GM18951 (cell line): Measurements from ENCODE around the gene ADGRG6.

Experiments used
- POLR2A ChIP-seq: IDR thresholded peaks from 4 replicates; pipeline ENCODE4 v1.6.1; 2011; ENCODE audit warnings: mild to moderate bottlenecking; ENCODE audit not compliant: insufficient read length, insufficient read depth; ENCODE audit errors: extremely low read depth
- in situ Hi-C: fragments of 300-500 bp; cut with MboI; formaldehyde crosslinking; loops from one replicate; pipeline ENCODE4 v1.12.0; 2022; ENCODE audit warnings: low sequenced_read_pairs, mixed read lengths, inconsistent platforms; ENCODE audit not compliant: unreplicated experiment

Gene ADGRG6

GRCh38 chr6:142387997-142388815, 86.4 kb downstream of the ADGRG6 start:
- no peak for TF ChIP-seq POLR2A
- in situ Hi-C loops, result loop anchor here (25.0 kb wide), 1 partner anchor 251 kb away; the partner anchor contains the start of genes GJE1, NMBR and VTA1

GRCh38 chr6:142395266-142395665, 93.5 kb downstream of the ADGRG6 start:
- in situ Hi-C loops, result loop anchor here (25.0 kb wide), 1 partner anchor 258 kb away; the partner anchor contains the start of genes GJE1, NMBR and VTA1
- no peak for TF ChIP-seq POLR2A

DNA sequence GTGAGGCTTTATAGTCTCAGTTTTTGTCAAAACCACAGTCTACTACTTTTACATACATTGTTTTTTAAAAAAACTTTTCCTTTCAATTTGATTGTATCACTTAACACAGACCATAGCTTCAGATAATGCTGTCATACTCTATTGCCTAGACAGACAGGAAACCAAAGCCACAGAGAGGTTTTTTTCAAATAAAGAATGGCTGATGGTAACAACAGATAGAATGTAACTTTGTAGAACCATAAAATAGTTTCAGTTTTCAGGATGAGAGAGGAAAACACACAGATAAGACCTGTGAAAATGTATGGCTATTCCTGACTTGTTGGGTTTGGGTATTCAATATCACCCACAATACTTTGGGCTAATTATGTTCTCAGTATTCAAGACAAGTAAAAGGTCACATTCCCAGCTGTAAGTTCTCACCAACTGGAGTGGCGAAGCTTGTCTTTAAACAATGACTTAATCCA, 94.0 kb downstream of the ADGRG6 start:
- TF ChIP-seq POLR2A, result no peak
- in situ Hi-C loops, result loop anchor here (25.0 kb wide), 1 partner anchor 258 kb away; the partner anchor contains the start of genes GJE1, NMBR and VTA1

- no peak for TF ChIP-seq POLR2A
- in situ Hi-C loops, result loop anchor here (25.0 kb wide), 1 partner anchor 261 kb away; the partner anchor contains the start of genes GJE1, NMBR and VTA1
Observed at GRCh38 chr6:142398353-142398752, 96.5 kb downstream of the ADGRG6 start.

DNA sequence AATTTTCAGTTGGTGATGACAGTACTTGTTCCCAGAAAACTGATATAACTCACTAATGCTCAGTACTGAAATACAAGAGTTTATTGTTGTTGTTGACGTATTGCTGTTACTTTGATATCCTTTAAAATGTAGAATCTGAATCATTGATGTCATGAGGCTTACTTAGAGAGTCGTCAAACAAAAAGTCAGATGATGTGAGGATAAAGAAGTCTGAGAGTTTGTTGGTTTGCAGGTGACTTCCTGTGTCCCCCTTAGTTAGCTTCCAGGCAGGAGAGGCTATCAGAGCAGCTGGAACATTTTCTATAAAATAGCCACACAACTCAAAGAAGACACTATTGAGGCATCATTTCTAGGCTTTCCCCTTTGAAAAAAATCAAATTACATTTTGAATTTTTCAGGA, 97.9 kb downstream of the ADGRG6 start:
- in situ Hi-C loops, result loop anchor here (25.0 kb wide), 1 partner anchor 262 kb away; the partner anchor contains the start of genes GJE1, NMBR and VTA1

GRCh38 chr6:142400495-142400894, 98.7 kb downstream of the ADGRG6 start:
- in situ Hi-C loops, result no loop called here
- no peak for TF ChIP-seq POLR2A

More for the DNA sequence above, 97.9 kb downstream of the ADGRG6 start:
- no peak for TF ChIP-seq POLR2A

DNA sequence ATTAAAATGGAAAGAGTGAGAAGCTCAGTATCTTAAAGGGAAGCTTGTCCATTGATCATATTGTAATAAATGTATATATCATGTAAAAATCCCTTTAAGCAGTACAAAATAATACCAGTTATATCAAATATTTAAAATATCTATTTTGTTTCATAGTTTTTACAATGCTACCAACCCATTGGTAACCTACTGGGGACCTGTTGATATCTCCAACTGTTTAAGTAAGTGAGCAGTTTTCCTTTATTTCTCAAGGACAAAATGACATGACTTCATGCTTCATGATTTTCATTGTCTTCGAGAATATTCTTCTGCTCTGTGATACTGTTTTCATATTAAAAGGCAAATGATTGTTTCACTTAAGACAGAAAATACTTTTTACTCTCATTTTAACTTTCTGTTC, 100.0 kb downstream of the ADGRG6 start:
- in situ Hi-C loops, result no loop called here
- no peak for TF ChIP-seq POLR2A

- TF ChIP-seq POLR2A, result no peak
- in situ Hi-C loops, result no loop called here
Observed at GRCh38 chr6:142404751-142405150, 102.9 kb downstream of the ADGRG6 start.

GRCh38 chr6:142406131-142406530, 104.3 kb downstream of the ADGRG6 start:
- no peak for TF ChIP-seq POLR2A
- in situ Hi-C loops, result no loop called here

- in situ Hi-C loops, result no loop called here
- TF ChIP-seq POLR2A, result no peak
Observed at GRCh38 chr6:142407685-142408273, 106.0 kb downstream of the ADGRG6 start.

DNA sequence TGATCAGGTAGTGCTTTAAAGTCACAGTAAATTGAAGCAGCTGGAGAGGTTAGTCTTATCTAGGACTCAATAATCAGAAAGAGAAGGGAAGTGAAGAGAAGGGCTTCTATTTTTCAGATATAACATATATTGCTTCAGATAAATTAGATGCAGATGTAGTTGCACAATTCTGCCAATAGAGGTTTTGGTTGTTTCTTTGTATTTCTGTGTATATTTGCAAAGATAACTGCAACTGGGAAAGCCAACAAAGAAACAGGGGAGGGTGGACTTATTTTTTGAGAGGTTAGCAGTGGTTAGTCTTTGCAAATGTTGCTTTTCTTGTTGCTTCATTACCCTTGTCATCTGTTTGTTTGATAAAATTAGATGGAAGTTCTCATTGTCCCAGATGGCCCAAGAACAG, 106.6 kb downstream of the ADGRG6 start:
- in situ Hi-C loops, result no loop called here
- no peak for TF ChIP-seq POLR2A

GRCh38 chr6:142409794-142410193, 108.0 kb downstream of the ADGRG6 start:
- no peak for TF ChIP-seq POLR2A
- in situ Hi-C loops, result no loop called here

GRCh38 chr6:142411145-142411544, 109.3 kb downstream of the ADGRG6 start:
- in situ Hi-C loops, result no loop called here
- no peak for TF ChIP-seq POLR2A
